ENCODE results near the gene BIVM. TPM values are rescaled to one million over a fixed set of nuclear protein-coding genes. Genes with fewer than 3 reads are reported as not detected.

Gene BIVM
- polyA plus RNA-seq, 1 of the 3 experiments (the other 2 are of a cell fraction) = 8.8 TPM

DNA sequence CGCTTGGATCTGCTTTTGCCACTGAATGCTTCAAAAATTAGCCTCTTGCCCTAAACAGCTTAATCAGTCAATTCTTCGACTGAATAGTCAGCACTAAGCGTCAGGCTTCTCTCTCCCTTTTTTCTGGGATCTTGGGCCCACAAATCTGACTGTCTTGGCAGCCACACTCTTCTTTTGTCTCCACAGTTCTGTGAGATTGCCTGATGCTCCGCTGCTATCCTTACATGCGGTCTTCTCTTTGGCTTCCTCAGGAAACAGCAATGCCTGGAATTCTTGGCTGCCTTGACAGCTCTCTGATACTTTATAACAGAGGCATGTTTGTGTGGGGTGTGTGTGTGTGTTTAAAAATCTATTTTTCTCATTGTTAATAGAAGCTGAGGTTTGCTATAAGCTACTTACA is 79.6 kb downstream of the BIVM start:
- H3K9ac ChIP-seq = no peak overlapping the region
- H3F3A ChIP-seq (replicated peaks; ENCODE audit: insufficient read depth) = no peaks in the 10 kb centered on the region
- H2AFZ ChIP-seq (ENCODE audit: low read depth) = no peak overlapping the region
- no peak overlapping the region for H3K4me2 ChIP-seq
- H3K4me3 ChIP-seq (ENCODE audit: low read depth in 2 of 2, low read length in 1 of 2) = no peak overlapping the region
- H3K36me3 ChIP-seq (replicated peaks in 1 of 2; ENCODE audit: control insufficient read depth in 1 of 2, insufficient read depth in 2 of 2, low read length in 1 of 2) = peaks cover 33 to 44% of the 10 kb centered on the region in 2 experiments
- no peaks in the 10 kb centered on the region for H3K79me2 ChIP-seq (ENCODE audit: insufficient read depth)
- no peak for DNase-seq
- whole genome bisulfite sequencing (ENCODE audit: low lambda C conversion rate) = 90% methylated on average over 5 of the region's 5 CpGs
- no peaks in the 10 kb centered on the region for H3K4me1 ChIP-seq (ENCODE audit: control insufficient read depth in 1 of 2, insufficient read depth in 2 of 2, low read depth in 1 of 2, low read length in 1 of 2)
- TF ChIP-seq YY1 (IDR thresholded peaks at IDR 0.05; ENCODE audit: low read depth) (no peak), POLR2AphosphoS5 (IDR thresholded peaks at IDR 0.05; ENCODE audit: low read depth, low read length) (no peak), RFX5 (IDR thresholded peaks at IDR 0.05; ENCODE audit: low read length) (no peak), RXRA (IDR thresholded peaks at IDR 0.05; ENCODE audit: borderline replicate concordance, low read depth) (no peak), RCOR1 (IDR thresholded peaks at IDR 0.05; ENCODE audit: low read length) (no peak)
- TF ChIP-seq, protein P1, sequence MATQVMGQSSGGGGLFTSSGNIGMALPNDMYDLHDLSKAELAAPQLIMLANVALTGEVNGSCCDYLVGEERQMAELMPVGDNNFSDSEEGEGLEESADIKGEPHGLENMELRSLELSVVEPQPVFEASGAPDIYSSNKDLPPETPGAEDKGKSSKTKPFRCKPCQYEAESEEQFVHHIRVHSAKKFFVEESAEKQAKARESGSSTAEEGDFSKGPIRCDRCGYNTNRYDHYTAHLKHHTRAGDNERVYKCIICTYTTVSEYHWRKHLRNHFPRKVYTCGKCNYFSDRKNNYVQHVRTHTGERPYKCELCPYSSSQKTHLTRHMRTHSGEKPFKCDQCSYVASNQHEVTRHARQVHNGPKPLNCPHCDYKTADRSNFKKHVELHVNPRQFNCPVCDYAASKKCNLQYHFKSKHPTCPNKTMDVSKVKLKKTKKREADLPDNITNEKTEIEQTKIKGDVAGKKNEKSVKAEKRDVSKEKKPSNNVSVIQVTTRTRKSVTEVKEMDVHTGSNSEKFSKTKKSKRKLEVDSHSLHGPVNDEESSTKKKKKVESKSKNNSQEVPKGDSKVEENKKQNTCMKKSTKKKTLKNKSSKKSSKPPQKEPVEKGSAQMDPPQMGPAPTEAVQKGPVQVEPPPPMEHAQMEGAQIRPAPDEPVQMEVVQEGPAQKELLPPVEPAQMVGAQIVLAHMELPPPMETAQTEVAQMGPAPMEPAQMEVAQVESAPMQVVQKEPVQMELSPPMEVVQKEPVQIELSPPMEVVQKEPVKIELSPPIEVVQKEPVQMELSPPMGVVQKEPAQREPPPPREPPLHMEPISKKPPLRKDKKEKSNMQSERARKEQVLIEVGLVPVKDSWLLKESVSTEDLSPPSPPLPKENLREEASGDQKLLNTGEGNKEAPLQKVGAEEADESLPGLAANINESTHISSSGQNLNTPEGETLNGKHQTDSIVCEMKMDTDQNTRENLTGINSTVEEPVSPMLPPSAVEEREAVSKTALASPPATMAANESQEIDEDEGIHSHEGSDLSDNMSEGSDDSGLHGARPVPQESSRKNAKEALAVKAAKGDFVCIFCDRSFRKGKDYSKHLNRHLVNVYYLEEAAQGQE (IDR thresholded peaks at IDR 0.05; ENCODE audit: low read depth, low read length) = no peak
- TF ChIP-seq, protein P2, sequence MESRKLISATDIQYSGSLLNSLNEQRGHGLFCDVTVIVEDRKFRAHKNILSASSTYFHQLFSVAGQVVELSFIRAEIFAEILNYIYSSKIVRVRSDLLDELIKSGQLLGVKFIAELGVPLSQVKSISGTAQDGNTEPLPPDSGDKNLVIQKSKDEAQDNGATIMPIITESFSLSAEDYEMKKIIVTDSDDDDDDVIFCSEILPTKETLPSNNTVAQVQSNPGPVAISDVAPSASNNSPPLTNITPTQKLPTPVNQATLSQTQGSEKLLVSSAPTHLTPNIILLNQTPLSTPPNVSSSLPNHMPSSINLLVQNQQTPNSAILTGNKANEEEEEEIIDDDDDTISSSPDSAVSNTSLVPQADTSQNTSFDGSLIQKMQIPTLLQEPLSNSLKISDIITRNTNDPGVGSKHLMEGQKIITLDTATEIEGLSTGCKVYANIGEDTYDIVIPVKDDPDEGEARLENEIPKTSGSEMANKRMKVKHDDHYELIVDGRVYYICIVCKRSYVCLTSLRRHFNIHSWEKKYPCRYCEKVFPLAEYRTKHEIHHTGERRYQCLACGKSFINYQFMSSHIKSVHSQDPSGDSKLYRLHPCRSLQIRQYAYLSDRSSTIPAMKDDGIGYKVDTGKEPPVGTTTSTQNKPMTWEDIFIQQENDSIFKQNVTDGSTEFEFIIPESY (IDR thresholded peaks at IDR 0.05; ENCODE audit: borderline replicate concordance, low read depth) = no peak
- H3K9me2 ChIP-seq = no peaks in the 10 kb centered on the region; the same call in 1 of the 2 replicates
- H3K27me3 ChIP-seq (ENCODE audit: insufficient read depth) = no peaks in the 10 kb centered on the region
- H3K27ac ChIP-seq (ENCODE audit: low read depth in 2 of 2, low read length in 1 of 2) = no peak overlapping the region
- H3K9me3 ChIP-seq = no peaks in the 10 kb centered on the region
- POLR2A ChIA-PET = no interaction called here
- no peaks in the 10 kb centered on the region for H4K20me1 ChIP-seq (ENCODE audit: insufficient read depth)
- CTCF ChIA-PET = interaction anchor here (1.1 kb wide), 1 partner anchor 8 kb away, joined by 4 read pairs; no protein-coding TSS in a partner anchor

DNA sequence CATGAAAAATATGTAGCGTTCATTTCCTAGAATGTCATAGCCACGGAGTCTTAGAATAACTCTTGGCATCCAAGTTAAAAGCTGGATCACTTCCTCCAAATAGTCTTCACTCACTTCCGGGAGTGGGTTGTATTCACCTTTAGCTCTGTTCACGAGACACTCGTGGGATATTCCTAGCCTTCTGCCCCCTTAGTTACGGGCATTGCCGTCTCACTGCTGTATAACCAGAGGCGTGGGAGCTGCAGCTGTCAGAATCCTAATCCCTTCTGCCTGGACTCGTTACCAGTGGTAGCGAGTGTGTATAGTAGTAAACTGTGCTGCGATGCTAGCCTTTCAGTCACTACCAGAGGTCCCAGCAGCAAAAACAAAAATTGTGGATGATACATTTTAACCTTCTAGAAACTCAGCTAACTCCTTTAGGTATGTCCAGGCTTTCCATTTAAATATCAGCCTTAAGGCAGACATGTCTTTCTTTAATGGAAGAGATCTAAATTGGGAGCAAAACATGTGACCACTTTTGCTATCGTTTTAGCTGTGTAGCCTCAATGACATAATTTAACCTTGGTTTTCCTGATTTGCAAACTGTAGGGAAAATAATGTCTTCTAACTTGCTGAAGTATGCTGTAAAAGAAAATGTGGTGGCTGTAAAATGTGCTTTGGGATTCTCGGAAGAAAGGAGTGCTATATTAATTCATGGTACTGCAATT is 81.0 kb downstream of the BIVM start:
- WGBS (ENCODE audit: low lambda C conversion rate) = 89% methylated on average over 13 of the region's 13 CpGs
- H3K9ac ChIP-seq = no peak overlapping the region

More for the DNA sequence above, 81.0 kb downstream of the BIVM start:
- ChIA-PET POLR2A (no interaction called here), CTCF (interaction anchor here (1.2 to 4.0 kb wide), 2 partner anchors 9 to 32 kb away, joined by 3 to 32 read pairs; no protein-coding TSS in a partner anchor)
- no peaks in the 10 kb centered on the region for H3K79me2 ChIP-seq (ENCODE audit: insufficient read depth)
- H4K20me1 ChIP-seq (ENCODE audit: insufficient read depth) = no peaks in the 10 kb centered on the region
- no peak overlapping the region for H3K4me3 ChIP-seq (ENCODE audit: low read depth in 2 of 2, low read length in 1 of 2)
- H3K4me1 ChIP-seq (ENCODE audit: control insufficient read depth in 1 of 2, insufficient read depth in 2 of 2, low read depth in 1 of 2, low read length in 1 of 2) = no peaks in the 10 kb centered on the region
- DNase-seq = no peak
- no peaks in the 10 kb centered on the region for H3K9me2 ChIP-seq
- H3K27me3 ChIP-seq (ENCODE audit: insufficient read depth) = no peaks in the 10 kb centered on the region
- H2AFZ ChIP-seq (ENCODE audit: low read depth) = no peak overlapping the region
- H3K4me2 ChIP-seq = no peak overlapping the region
- TF ChIP-seq JUND (IDR thresholded peaks at IDR 0.05) (no peak), ELF1 (IDR thresholded peaks at IDR 0.05) (no peak)
- TF ChIP-seq, protein P3, sequence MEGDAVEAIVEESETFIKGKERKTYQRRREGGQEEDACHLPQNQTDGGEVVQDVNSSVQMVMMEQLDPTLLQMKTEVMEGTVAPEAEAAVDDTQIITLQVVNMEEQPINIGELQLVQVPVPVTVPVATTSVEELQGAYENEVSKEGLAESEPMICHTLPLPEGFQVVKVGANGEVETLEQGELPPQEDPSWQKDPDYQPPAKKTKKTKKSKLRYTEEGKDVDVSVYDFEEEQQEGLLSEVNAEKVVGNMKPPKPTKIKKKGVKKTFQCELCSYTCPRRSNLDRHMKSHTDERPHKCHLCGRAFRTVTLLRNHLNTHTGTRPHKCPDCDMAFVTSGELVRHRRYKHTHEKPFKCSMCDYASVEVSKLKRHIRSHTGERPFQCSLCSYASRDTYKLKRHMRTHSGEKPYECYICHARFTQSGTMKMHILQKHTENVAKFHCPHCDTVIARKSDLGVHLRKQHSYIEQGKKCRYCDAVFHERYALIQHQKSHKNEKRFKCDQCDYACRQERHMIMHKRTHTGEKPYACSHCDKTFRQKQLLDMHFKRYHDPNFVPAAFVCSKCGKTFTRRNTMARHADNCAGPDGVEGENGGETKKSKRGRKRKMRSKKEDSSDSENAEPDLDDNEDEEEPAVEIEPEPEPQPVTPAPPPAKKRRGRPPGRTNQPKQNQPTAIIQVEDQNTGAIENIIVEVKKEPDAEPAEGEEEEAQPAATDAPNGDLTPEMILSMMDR (IDR thresholded peaks at IDR 0.05) = no peak
- H3K36me3 ChIP-seq (replicated peaks in 1 of 2; ENCODE audit: control insufficient read depth in 1 of 2, insufficient read depth in 2 of 2, low read length in 1 of 2) = peaks cover 23 to 30% of the 10 kb centered on the region in 2 experiments
- no peak overlapping the region for H3K27ac ChIP-seq (ENCODE audit: low read depth in 2 of 2, low read length in 1 of 2)
- H3F3A ChIP-seq (replicated peaks; ENCODE audit: insufficient read depth) = no peaks in the 10 kb centered on the region
- H3K9me3 ChIP-seq = no peaks in the 10 kb centered on the region

Measured in SK-N-SH (cell line).